HG02610 (cell line): ENCODE data around the gene CTNND2.
"Not testable (repeated sequence)": the region's sequence is repeated elsewhere in the genome, so short reads cannot be mapped to it uniquely, and the experiment has no call there.

Experiments used
- ATAC-seq: cut with Tn5 transposase; IDR thresholded peaks from one replicate; pipeline ENCODE4 v1.9.1; 2021; ENCODE audit warnings: mild to moderate bottlenecking, moderate library complexity; ENCODE audit not compliant: unreplicated experiment

The CTNND2 gene

DNA sequence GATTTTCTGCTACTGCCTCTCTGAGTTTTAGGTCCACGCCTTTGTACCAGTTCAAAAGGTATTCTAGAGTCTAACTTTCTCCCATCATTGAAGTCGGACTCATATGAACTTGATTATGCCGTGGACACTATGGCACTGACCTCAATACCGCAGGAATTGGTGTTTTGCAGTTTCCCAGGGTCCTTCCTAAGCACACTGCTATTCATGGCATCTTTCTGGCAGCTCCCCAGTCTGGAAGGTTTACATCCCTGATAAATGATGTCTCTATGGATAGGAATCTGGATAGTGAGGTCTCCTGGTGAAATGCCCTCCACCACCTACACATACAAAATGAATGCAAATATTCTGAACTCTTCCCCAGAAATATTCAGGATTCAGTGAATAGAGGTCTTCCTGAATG, 422.2 kb downstream of the CTNND2 start:
- no peak for ATAC-seq

DNA sequence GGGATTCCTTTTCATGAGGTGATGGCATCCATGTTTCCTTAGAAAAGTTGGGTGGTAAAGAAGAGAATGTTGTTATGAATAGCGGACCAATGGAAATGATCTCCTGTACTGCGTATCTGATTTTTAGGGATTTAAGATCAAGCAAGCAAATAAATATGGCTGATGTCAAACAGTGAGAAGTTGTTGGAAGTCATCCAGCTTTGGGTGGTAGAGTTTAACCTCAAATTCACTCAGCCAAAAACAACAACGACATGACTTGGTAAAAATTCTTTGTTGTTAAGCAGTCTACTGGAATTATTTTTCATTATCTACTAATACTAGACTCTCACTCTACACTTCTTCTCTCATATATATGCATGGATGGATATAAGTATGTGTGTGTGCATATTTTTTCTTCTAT, 426.5 kb downstream of the CTNND2 start:
- no peak for ATAC-seq

DNA sequence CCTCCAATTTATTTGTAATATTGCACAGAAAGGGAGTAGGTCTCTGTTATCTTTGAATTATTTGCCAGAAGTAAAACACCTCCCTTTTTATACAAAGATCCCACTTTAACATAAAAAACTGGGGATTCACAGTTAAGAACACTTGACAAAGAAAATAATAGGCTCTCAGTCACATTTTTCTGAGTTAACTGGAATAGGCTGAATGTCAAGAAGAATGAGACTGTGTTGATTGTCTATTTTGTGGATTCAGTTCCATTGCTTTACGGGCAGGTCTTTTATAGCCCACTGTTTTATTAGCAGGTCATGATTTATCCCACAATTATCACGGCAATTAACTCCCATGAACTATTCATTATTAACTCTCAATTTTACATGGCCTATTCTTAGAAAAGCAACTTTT, 427.4 kb downstream of the CTNND2 start:
- ATAC-seq: no peak

DNA sequence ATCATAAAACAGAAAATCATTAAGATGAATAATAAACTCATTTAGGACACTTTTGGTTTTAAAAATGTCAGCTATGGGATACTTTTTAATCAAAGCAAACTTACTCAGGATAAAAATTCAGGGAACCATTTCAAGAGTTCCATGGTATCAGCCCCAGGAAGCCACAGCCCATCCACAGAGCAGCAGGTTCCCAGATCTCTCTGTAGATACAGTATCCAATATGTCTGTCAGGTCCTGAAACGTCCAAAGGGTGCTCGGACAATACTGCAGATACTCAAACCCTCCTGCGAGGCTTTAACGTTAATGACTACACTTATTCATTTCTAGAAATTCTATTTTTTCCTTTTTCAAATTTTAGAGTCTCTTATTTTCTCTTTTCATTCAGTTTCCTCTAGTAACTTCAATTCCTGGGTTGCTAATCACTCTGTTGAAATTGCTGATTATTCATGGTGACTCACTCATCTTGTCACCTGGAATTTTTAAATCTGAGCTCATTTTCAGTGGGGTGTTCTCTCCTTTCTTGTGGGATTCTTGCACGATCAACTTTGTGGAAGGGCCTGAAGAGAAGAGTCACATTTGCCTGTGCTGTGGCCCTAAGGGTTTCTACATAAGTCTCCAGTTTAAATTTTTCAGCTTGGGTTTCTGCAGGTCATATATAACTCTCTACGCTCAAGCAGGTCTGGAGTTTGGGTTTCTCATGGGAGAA, 435.8 kb downstream of the CTNND2 start:
- ATAC-seq: no peak

DNA sequence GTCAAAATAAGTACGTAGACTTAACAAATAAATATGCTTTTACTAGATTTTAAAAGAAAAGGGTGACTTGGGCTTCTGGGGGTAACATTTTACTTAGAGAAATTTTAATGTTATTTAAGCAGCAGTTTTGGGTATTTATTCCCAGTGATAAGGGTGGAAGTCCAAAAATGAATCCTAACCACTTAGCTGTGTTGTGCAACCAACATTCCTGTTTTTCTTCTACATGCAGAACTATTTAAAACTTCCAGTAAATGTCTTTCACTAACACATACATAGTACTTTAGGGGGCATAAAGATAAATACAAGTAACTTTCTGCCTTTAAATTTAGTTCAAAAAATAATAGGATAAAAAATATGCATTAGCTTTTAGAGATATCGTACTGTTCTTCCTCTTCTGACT, 436.7 kb downstream of the CTNND2 start:
- no peak for ATAC-seq

DNA sequence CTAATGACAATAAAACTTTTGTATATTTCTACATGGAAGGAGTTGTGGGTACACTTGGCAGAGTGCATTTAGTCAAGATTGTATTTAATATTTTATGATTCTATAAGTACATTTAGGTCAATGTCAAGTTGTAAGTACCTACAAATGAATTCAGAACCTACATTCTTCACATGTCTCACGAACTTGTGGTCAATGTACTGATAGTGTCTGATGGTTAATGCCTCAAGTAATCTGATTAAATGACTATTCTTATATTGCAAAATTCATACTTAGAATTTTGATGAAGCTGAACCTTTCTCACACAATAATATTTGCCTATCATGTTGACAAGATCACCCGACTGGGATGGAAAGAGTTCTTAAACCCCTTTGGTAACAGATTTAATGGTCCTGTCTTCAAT, 444.5 kb downstream of the CTNND2 start:
- ATAC-seq: no peak

DNA sequence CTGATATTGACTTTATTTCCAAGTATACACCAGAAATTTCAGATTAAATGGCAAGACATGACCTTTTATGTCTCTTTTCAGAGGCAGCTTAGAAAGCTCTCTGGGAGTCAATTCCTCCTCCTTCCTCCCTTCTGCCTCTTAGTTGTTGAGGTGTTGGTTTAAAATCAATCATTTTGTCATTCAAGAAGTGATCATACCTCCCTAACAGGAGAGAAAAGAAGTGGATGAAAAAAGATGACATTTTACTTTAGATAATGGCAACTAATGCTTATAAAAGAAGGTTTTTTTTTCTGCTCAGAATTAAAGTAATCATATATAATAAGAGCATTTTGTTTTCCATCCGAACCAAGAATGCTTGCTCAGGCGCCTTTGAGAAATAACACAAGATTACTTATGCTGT, 448.7 kb downstream of the CTNND2 start:
- no peak for ATAC-seq

DNA sequence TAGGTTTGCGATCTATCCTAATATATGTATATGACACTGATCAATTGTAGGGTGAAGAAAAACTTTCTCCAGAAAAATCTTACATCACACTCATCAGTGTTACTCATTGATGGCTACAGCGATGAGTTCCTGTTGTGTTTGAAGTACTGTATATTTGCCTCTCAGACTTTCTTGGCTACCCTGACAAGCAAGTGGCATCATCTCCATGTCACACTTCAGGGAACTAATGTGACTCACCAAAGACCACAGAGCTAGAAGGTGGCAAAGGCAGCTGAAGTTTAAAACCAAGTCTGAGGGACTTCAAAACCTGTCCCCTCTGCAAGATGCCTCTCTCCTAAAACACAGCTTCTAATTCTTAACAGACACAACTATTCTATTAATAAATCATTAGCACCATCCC, 451.4 kb downstream of the CTNND2 start:
- no peak for ATAC-seq

DNA sequence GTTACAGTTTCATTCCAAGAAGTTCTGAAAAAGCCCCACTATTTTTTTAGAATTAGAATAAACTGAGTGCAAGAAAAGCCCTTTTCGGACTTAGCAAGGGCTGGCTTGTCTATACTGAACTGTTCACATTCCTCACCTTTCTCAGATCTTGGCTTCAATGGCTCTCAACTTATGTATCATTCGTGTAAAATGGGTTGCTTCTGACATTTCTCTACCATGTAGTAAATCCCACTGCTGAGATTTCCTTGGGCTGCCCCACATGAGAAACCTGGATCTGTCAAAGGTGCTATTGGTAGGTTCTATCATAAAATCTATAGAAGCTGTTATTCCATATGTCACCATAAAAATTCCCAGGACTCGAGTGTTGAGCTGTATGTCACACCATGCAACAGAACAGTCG, 454.3 kb downstream of the CTNND2 start:
- ATAC-seq: no peak

DNA sequence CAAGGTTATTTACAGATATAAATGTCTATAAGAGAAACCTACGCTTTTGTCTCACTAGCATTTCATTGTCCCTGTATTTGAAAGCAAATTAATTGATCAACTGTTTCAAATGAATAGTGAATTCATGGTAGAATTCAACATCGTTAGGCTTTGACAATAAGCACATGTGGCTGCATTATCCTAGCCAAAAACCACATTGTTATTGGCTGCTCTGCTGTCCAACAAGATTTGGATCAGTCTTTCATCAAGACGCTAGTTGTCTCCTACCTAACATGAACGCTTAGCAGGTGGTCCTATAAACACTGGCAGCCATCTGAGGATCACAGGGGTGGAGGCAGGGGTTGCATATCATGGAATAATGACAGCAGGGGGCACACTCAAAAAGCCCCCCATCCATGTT, 455.0 kb downstream of the CTNND2 start:
- no peak for ATAC-seq

DNA sequence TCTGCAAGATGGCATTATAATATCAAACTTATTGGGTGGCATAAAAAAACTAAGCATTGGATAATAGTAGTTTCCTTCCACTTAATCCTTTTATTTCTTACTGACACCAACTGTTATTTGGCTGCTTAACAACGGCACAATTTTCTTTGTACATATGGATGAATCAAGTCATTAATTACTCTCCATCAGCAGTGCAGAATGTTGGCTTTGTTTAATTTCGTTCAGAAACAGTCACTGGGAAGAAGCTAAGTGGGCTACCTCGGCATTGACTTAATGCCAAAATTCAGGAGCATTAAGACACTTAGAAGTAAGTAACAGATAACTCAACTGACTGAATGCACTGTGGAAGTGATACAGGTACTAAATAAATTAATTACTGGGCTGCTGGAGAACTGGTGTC, 460.4 kb downstream of the CTNND2 start:
- no peak for ATAC-seq

DNA sequence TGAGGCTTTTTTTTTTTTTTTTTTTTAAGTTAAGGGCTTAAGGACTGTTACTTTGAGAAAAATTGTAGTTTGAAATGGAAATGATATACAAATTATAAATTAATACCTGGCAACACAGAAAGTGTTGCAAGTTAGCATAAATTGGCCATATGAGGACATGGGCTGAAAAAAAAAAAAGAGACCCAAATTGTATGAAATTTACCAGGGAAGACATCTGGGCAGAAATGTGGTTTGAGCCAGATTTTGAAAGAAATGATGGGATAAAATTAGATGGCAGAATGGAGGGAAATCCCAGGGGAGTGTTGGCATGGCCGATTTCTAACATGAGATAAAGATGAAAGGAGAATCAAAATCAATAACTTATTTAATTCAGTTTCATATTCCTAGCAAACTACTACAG, 472.1 kb downstream of the CTNND2 start:
- no peak for ATAC-seq

DNA sequence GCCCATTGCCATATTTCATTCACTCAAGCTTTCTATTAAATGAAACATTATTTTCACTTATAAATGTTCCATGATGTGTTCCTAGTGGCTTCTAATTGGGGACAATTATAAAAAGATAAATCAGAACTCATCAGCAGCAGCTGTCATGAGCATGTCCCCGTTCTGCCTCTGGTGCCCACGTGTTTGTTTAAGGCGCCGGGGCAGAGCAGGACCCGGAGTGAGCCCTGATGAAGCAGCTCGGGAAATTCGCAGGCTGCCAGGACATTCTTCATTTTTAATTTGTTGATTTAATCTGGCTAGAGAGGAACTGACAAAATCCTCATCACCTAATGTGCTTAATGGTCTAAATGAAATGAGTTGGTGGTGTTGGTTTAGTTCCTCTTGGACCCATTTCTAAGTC, 475.0 kb downstream of the CTNND2 start:
- ATAC-seq: no peak

DNA sequence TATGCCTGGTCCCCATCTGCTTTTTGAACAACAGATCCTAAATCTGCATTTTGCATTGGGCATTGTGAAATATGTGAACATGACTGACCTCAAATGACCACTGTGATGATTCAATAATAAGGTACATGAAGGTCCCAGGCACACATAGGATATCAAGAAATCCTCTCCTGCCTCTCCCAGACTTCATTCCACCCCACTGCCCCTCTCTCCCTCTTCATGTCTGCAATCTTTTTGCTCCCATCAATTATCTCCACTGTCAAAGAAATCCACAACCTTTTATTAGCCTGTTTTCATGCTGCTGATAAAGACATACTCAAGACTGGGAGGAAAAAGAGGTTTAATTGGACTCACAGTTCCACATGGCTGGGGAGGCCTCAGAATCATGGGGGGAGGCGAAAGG, 476.7 kb downstream of the CTNND2 start:
- no peak for ATAC-seq

DNA sequence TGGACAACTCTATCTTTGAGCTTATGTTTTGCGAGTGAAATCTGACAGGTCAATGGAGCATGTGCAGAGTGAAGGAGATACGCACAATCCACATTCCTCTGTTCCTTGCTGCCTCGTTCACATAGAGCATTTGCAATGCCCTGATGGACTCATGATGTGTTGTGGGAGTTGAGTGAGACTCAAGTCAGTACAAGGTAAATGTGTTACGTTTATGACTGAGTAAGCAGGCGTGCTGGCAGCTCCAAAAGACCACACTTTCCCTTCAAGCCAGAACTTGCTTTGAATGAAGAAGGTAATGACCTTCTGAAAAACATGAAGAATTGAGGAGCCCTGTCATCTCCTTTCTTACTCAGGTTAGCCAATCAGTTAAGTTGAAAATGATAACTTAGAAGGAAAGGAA, 477.8 kb downstream of the CTNND2 start:
- ATAC-seq: no peak

DNA sequence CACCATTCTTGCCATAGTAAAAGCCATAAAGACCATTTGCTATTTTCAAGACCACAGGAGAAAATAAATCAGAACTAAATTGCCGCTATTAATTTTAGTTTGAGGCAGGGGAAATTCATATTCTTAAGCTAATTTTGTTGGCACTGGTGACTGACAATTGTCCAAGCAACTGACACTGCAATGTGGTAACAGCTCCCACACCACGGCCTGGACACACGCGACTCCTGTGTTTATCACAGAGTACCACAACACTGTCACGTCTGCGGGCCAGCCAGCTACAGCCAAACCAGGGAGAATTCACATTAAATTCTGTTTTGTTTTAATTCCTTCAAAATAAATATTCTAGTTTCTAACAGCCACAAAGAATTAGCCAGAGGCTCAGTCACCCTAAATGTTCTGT, 481.9 kb downstream of the CTNND2 start:
- no peak for ATAC-seq

DNA sequence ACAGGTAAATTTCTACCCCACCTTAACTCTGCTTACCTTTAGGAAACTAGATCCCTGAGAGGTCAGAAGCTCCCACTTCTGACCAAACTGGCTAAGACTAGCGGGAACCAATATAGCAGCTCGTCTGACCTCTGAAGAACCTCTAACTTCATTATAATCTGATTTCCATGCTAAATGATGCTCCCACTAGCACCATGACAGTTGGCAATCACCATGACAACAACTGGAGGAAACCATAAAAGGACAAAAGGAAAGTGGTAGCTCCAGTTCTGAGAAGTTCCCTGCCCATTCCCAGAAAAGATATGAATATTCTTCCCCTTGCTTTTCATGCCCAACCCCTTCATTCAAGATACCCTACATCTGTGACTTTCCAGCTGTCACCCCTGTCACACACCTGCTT, 483.3 kb downstream of the CTNND2 start:
- no peak for ATAC-seq

DNA sequence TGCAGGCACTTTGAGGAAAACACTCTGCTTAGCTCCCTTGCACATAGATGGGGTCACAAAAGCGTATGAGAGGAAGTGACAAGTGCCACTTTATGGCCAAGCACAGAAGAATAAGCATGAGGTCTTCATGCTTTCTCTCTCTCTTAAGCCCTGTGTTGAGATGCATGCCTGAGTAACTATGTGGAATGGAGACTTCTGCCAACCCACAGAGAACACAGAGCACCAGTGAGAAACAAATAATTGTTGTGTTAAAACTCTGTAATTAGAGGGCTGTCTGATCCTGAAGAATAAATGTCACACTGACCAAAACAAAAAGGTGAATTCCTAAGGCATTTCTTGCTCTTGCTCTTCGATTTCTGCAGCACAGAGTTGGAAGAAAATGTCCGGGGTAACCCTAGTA, 488.5 kb downstream of the CTNND2 start:
- ATAC-seq: no peak

DNA sequence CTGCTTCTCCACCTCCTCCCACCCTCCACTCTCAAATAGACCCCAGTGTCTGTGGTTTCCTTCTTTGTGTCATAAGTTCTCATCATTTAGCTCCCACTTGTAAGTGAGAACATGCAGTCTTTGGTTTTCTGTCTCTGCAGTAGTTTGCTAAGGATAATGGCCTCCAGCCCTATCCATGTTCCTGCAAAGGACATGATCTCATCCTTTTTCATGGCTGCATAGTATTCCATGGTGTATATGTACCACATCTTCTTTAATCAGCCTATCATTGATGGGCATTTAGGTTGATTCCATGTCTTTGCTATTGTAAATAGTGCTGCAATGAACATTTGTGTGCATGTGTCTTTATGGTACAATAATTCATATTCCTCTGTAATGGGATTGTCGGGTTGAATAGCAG, 489.5 kb downstream of the CTNND2 start:
- ATAC-seq: not testable (repeated sequence)

DNA sequence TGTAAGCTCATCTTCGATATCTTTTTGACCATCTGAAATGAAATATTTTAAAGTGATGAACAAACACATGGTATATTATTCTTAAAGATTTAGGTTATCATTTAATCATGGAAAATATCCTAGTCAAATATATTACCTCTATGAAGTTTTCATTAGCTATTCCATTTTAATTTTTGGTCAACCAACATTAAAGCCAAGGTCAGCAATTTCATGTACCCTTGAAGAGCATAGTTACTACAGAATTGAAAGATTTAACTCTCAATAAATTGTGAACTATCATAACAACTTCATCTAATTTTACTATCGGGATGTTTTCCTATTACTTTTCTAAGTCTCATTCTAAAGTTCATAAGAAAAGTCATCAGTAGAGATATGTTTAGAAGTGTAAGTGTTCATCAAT, 492.6 kb downstream of the CTNND2 start:
- ATAC-seq: no peak

DNA sequence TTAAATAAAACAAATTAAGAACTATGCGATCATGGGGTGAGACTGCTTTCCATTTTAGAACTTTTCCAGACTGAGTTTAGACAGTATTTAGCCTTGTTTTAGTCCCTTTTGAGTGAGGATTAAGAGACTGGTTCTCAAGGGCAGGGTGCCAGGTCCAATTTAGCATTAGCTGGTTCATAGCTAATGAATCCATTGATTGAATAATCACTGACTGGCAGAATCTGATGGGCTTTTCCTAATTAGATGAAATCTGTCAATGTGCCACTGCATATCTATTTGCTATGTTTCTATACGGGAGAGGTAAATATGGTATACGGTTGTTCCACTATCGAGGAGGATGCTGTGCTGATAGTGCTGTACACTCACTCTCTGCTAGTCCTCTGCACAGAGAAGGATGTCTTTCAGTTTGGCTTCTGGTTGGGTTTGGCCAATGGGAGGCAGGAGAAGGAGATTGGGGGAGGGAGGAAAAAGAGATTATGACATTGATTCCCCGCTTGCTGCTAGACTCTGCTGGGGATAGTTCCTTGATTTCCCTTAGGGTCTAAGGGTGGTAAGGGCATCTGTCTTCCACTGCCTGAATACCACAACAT, 496.6 kb downstream of the CTNND2 start:
- no peak for ATAC-seq

DNA sequence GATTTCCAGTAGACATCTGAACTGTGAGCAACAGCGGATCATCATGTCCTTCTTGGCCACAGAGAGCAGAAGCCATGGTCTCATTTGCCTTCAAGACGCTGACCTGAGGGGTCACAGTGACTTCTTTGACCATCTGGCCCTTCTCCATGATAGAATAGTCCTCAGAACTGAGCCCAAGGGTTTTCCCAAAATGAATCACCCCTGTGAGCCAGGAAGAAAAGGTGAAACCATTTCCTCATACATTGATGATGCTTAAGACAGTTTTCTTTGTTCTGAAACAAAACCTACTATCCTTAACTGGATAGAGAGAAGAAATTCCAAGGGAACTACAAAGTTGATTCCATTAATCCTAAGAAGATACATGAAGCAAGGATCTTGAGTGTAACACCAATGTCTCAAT, 503.9 kb downstream of the CTNND2 start:
- ATAC-seq: no peak

DNA sequence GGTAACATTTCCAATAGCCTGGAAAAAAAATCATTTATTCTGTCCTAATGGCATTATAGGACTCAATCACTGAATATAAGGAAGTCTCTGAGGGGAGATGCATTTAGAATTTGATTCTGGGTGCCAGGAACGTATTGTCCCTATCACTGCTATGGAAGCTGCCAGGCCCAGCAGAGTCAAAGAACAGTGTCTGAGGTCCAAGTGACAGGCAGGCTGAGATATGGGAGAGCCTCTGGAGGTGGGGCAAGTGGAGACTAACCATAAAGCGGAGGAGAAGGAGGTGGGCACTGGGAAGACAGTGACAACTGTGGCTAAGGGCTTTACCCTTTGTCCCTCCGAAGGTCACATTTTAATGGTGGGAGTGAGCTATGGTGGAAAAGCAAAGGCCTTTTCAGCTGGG, 505.5 kb downstream of the CTNND2 start:
- ATAC-seq: no peak
